ENCODE data around the gene RNF135.
"Not testable (repeated sequence)": the region's sequence is repeated elsewhere in the genome, so short reads cannot be mapped to it uniquely, and the experiment has no call there.

Gene RNF135

GRCh38 chr17:30969989-30970830 lies 629 bp upstream of the RNF135 start:
- H3K4me3 ChIP-seq (ENCODE audit: insufficient read depth, low read depth, low read length): peak overlapping the region; percentile 55

GRCh38 chr17:30975042-30975820 lies 4.4 kb downstream of the RNF135 start:
- Histone ChIP-seq H3K9me3 (ENCODE audit: control insufficient read depth, low read length) (no peaks in the 10 kb centered on the region), H3K4me1 (ENCODE audit: control insufficient read depth, insufficient read depth, low read length) (no peaks in the 10 kb centered on the region), H3K27ac (ENCODE audit: insufficient read depth, low read depth, low read length, poor library complexity, severe bottlenecking) (no peak overlapping the region), H3K36me3 (ENCODE audit: control insufficient read depth, insufficient read depth, low read length) (no peaks in the 10 kb centered on the region), H3K4me3 (ENCODE audit: insufficient read depth, low read depth, low read length) (no peak overlapping the region), H3K27me3 (ENCODE audit: control insufficient read depth, insufficient read depth, low read length, poor library complexity, severe bottlenecking) (no peaks in the 10 kb centered on the region)
- WGBS, 2 experiments: 94 to 95% methylated on average over 8 of the region's 8 CpGs

More at GRCh38 chr17:30969989-30970830, 629 bp upstream of the RNF135 start:
- 15 to 17% methylated on average over 31 of the region's 31 CpGs for WGBS, 2 experiments
- Histone ChIP-seq H3K27me3 (ENCODE audit: control insufficient read depth, insufficient read depth, low read length, poor library complexity, severe bottlenecking) (no peaks in the 10 kb centered on the region), H3K9me3 (ENCODE audit: control insufficient read depth, low read length) (no peaks in the 10 kb centered on the region), H3K4me1 (ENCODE audit: control insufficient read depth, insufficient read depth, low read length) (no peaks in the 10 kb centered on the region), H3K36me3 (ENCODE audit: control insufficient read depth, insufficient read depth, low read length) (no peaks in the 10 kb centered on the region), H3K27ac (ENCODE audit: insufficient read depth, low read depth, low read length, poor library complexity, severe bottlenecking) (peak overlapping the region; percentile 81)

- H3K36me3 ChIP-seq (ENCODE audit: control insufficient read depth, insufficient read depth, low read length); H3K9me3 ChIP-seq (ENCODE audit: control insufficient read depth, low read length); H3K27ac ChIP-seq (ENCODE audit: insufficient read depth, low read depth, low read length, poor library complexity, severe bottlenecking); H3K27me3 ChIP-seq (ENCODE audit: control insufficient read depth, insufficient read depth, low read length, poor library complexity, severe bottlenecking); H3K4me1 ChIP-seq (ENCODE audit: control insufficient read depth, insufficient read depth, low read length); H3K4me3 ChIP-seq (ENCODE audit: insufficient read depth, low read depth, low read length): not testable (repeated sequence)
- WGBS, 2 experiments: 87 to 95% methylated on average over 21 of the region's 33 CpGs
Measured at GRCh38 chr17:30979919-30980318, 9.1 kb downstream of the RNF135 start.

DNA sequence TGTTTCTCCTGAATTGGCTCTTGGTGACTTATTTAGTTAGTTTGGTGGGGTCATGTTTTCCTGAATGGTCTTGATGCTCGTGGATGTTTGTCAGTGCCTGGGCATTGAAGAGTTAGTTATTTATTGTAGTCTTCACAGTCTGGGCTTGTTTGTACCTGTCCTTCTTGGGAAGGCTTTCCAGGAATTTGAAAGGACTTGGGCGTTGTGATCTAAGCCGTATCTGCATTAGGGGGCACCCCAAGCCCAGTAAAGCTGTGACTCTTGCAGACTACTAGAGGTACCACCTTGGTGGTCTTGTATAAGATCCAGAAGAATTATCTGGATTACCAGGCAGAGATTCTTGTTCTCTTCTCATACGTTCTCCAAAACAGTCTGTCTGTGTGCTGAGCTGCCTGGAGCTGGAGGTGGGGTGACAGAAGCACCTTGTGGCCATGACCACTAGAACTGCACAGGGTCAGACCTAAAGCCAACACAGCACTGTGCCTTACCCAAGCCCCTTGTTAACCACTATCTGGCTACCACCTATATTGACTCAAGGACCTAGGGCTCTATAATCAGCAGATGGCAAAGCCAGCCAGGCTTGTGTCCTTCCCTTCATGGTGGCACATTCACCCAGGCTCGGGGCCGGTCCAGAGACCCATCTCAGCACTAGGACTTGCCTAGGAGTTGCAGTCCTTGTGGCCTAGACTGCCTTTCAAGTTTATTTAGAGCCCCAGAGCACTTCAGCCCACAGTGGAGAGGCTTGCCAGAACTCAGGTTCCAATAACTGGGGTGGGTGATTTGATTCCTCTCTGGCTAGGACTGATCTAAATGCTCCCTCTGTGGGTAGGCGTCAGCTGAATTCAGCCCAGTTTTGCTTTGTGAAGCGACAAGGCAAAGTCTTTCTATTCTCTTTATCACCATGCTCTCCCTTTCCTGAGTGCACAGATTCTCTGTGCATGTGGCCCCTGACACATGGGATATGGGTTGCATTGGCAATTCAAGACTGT lies 11.0 kb downstream of the RNF135 start:
- Histone ChIP-seq H3K36me3 (ENCODE audit: control insufficient read depth, insufficient read depth, low read length) (no peaks in the 10 kb centered on the region), H3K27me3 (ENCODE audit: control insufficient read depth, insufficient read depth, low read length, poor library complexity, severe bottlenecking) (no peaks in the 10 kb centered on the region), H3K9me3 (ENCODE audit: control insufficient read depth, low read length) (no peaks in the 10 kb centered on the region), H3K4me3 (ENCODE audit: insufficient read depth, low read depth, low read length) (no peak overlapping the region), H3K4me1 (ENCODE audit: control insufficient read depth, insufficient read depth, low read length) (no peaks in the 10 kb centered on the region), H3K27ac (ENCODE audit: insufficient read depth, low read depth, low read length, poor library complexity, severe bottlenecking) (no peak overlapping the region)
- 82% methylated on average over 8 of the region's 8 CpGs for WGBS, 2 experiments

GRCh38 chr17:30982855-30983254 lies 12.0 kb downstream of the RNF135 start:
- Histone ChIP-seq H3K4me1 (ENCODE audit: control insufficient read depth, insufficient read depth, low read length) (no peaks in the 10 kb centered on the region), H3K27ac (ENCODE audit: insufficient read depth, low read depth, low read length, poor library complexity, severe bottlenecking) (no peak overlapping the region), H3K4me3 (ENCODE audit: insufficient read depth, low read depth, low read length) (no peak overlapping the region), H3K36me3 (ENCODE audit: control insufficient read depth, insufficient read depth, low read length) (no peaks in the 10 kb centered on the region), H3K27me3 (ENCODE audit: control insufficient read depth, insufficient read depth, low read length, poor library complexity, severe bottlenecking) (no peaks in the 10 kb centered on the region), H3K9me3 (ENCODE audit: control insufficient read depth, low read length) (no peaks in the 10 kb centered on the region)
- WGBS, 2 experiments: 100% methylated on average over 1 of the region's 1 CpG

- Histone ChIP-seq H3K36me3 (ENCODE audit: control insufficient read depth, insufficient read depth, low read length) (no peaks in the 10 kb centered on the region), H3K4me1 (ENCODE audit: control insufficient read depth, insufficient read depth, low read length) (no peaks in the 10 kb centered on the region), H3K4me3 (ENCODE audit: insufficient read depth, low read depth, low read length) (no peak overlapping the region), H3K9me3 (ENCODE audit: control insufficient read depth, low read length) (no peaks in the 10 kb centered on the region), H3K27me3 (ENCODE audit: control insufficient read depth, insufficient read depth, low read length, poor library complexity, severe bottlenecking) (no peaks in the 10 kb centered on the region), H3K27ac (ENCODE audit: insufficient read depth, low read depth, low read length, poor library complexity, severe bottlenecking) (no peak overlapping the region)
- WGBS, 2 experiments: 85 to 98% methylated on average over 2 of the region's 3 CpGs
Measured at GRCh38 chr17:30990458-30990857, 19.6 kb downstream of the RNF135 start.

DNA sequence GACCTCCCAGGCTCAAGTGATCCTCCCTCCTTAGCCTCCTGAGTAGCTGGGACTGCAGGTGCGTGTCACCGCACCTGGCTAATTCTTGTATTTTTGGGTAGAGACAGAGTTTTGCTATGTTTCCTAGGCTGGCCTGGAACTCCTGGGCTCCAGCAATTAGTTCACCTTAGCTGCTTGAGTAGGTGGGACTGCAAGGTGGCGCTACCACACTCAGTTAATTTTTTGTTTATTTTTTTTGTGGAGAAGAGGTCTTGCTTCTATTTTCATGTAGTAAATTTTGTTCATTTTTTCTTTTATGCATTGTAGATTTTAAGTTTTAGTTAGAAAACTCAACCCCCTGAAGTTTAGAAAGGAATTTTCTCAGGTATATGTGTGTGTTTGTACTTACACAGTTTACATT lies 21.7 kb downstream of the RNF135 start:
- no peaks in the 10 kb centered on the region for H3K4me1 ChIP-seq (ENCODE audit: control insufficient read depth, insufficient read depth, low read length)
- no peaks in the 10 kb centered on the region for H3K9me3 ChIP-seq (ENCODE audit: control insufficient read depth, low read length)
- no peaks in the 10 kb centered on the region for H3K36me3 ChIP-seq (ENCODE audit: control insufficient read depth, insufficient read depth, low read length)
- no peak overlapping the region for H3K27ac ChIP-seq (ENCODE audit: insufficient read depth, low read depth, low read length, poor library complexity, severe bottlenecking)
- WGBS, 2 experiments: 88 to 94% methylated on average over 2 to 3 of the region's 3 CpGs
- no peak overlapping the region for H3K4me3 ChIP-seq (ENCODE audit: insufficient read depth, low read depth, low read length)
- no peaks in the 10 kb centered on the region for H3K27me3 ChIP-seq (ENCODE audit: control insufficient read depth, insufficient read depth, low read length, poor library complexity, severe bottlenecking)

DNA sequence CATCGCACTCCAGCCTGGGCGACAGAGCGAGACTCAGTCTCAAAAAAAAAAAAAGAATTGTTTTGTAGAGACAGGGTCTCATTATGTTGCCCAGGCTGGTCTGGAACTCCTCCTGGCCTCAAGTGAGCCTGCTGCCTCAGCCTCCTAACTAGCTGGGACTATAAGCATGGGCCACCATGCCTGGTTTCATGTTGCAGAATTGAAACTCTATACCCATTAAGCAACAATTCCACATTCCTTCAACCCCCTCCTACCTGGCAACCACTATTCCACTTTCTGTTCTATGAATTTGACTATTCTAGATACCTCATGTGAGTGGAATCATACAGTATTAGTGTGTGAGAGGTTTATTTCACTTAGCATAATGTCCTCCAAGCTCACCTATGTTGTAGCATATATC lies 24.5 kb downstream of the RNF135 start:
- Histone ChIP-seq H3K4me1 (ENCODE audit: control insufficient read depth, insufficient read depth, low read length) (no peaks in the 10 kb centered on the region), H3K27ac (ENCODE audit: insufficient read depth, low read depth, low read length, poor library complexity, severe bottlenecking) (no peak overlapping the region), H3K4me3 (ENCODE audit: insufficient read depth, low read depth, low read length) (no peak overlapping the region), H3K27me3 (ENCODE audit: control insufficient read depth, insufficient read depth, low read length, poor library complexity, severe bottlenecking) (no peaks in the 10 kb centered on the region), H3K36me3 (ENCODE audit: control insufficient read depth, insufficient read depth, low read length) (no peaks in the 10 kb centered on the region), H3K9me3 (ENCODE audit: control insufficient read depth, low read length) (no peaks in the 10 kb centered on the region)
- WGBS, 2 experiments: 95 to 97% methylated on average over 3 of the region's 3 CpGs

GRCh38 chr17:30996486-30996885 lies 25.6 kb downstream of the RNF135 start:
- H3K27ac ChIP-seq (ENCODE audit: insufficient read depth, low read depth, low read length, poor library complexity, severe bottlenecking): no peak overlapping the region
- H3K4me3 ChIP-seq (ENCODE audit: insufficient read depth, low read depth, low read length): no peak overlapping the region
- no peaks in the 10 kb centered on the region for H3K4me1 ChIP-seq (ENCODE audit: control insufficient read depth, insufficient read depth, low read length)
- 88 to 94% methylated on average over 3 of the region's 3 CpGs for WGBS, 2 experiments
- H3K9me3 ChIP-seq (ENCODE audit: control insufficient read depth, low read length): no peaks in the 10 kb centered on the region
- no peaks in the 10 kb centered on the region for H3K27me3 ChIP-seq (ENCODE audit: control insufficient read depth, insufficient read depth, low read length, poor library complexity, severe bottlenecking)
- no peaks in the 10 kb centered on the region for H3K36me3 ChIP-seq (ENCODE audit: control insufficient read depth, insufficient read depth, low read length)

Measured in ectodermal cell (in vitro differentiated cells).